HFFc6 (cell line): Measurements from ENCODE around the gene XXYLT1. TPM values are rescaled to one million over a fixed set of nuclear protein-coding genes. Genes with fewer than 3 reads are reported as not detected.

Source experiments
- DNase-seq: peaks from one replicate; pipeline ENCODE4 v3.0.0-alpha.2; 2018
- H3K27ac Mint-ChIP-seq: 2 replicates; pipeline ENCODE4 v1.8.0; 2020; ENCODE audit warnings: mild to moderate bottlenecking, mixed read lengths
- H3K27me3 Mint-ChIP-seq: 2 replicates; pipeline ENCODE4 v1.8.0; 2021; ENCODE audit warnings: mild to moderate bottlenecking, moderate library complexity, mixed read lengths; ENCODE audit not compliant: insufficient read depth
- H3K36me3 Mint-ChIP-seq: 2 replicates; pipeline ENCODE4 v1.8.0; 2021; ENCODE audit warnings: low read depth, mixed read lengths
- H3K4me1 Mint-ChIP-seq: 2 replicates; pipeline ENCODE4 v1.8.0; 2020; ENCODE audit warnings: low read depth, mixed read lengths
- H3K4me3 Mint-ChIP-seq: 2 replicates; pipeline ENCODE4 v1.8.0; 2020; ENCODE audit warnings: mild to moderate bottlenecking, moderate library complexity, mixed read lengths
- H3K9me3 Mint-ChIP-seq: 2 replicates; pipeline ENCODE4 v1.8.0; 2020; ENCODE audit warnings: mild to moderate bottlenecking, mixed read lengths
- total RNA-seq, 6 experiments: library from RNA; stranded (reverse); fragmentation: NEBNext Ultra II Directional; extraction: Animal tissue kit (Norgen Biotek cat#: 25700); gene quantifications; 2 replicates in 1 of 6; 3 replicates in 5 of 6; pipeline ENCODE4 v1.2.3, GENCODE V29; 2021
- TF ChIP-seq, protein P1 (sequence below): fragments of 200-600 bp; sonication (generic); IDR thresholded peaks from 2 replicates; pipeline ENCODE4 v1.5.0; 2021; ENCODE audit warnings: antibody characterized with exemption, mild to moderate bottlenecking

The XXYLT1 gene
- total RNA-seq, 6 experiments from 2014 or later, result 16.9 to 24.2 (median 18.3) TPM

DNA sequence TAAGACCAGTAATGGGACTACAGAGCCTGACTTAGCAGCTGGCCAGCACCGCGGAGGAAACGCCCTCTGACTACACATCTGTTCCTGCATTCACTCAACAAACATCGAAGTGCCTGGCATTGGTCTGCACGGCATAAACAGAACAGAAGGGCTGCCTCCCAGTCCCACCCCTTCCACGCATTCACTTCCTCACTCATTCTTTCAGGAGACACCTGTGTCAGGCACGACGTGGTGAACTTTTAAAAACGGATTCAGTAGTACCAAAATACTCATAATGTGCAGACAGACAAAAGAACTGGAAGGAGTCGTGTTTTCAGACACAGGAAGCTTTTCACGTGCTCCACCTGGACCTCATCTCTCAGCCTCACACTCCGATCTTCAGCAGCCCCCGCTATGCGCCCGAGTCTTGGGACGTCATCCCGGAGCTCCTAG lies 123.3 kb downstream of the XXYLT1 start:
- H3K36me3 Mint-ChIP-seq, result peaks cover 5% of the 10 kb centered on the region; the same call in 1 of the 2 replicates
- no peak for DNase-seq
- H3K4me3 Mint-ChIP-seq, result no peak overlapping the region
- H3K27me3 Mint-ChIP-seq, result peaks cover 4% of the 10 kb centered on the region; the same call in 1 of the 2 replicates
- TF ChIP-seq, protein P1, sequence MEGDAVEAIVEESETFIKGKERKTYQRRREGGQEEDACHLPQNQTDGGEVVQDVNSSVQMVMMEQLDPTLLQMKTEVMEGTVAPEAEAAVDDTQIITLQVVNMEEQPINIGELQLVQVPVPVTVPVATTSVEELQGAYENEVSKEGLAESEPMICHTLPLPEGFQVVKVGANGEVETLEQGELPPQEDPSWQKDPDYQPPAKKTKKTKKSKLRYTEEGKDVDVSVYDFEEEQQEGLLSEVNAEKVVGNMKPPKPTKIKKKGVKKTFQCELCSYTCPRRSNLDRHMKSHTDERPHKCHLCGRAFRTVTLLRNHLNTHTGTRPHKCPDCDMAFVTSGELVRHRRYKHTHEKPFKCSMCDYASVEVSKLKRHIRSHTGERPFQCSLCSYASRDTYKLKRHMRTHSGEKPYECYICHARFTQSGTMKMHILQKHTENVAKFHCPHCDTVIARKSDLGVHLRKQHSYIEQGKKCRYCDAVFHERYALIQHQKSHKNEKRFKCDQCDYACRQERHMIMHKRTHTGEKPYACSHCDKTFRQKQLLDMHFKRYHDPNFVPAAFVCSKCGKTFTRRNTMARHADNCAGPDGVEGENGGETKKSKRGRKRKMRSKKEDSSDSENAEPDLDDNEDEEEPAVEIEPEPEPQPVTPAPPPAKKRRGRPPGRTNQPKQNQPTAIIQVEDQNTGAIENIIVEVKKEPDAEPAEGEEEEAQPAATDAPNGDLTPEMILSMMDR, result no peak
- H3K27ac Mint-ChIP-seq, result no peak overlapping the region
- no peaks in the 10 kb centered on the region for H3K9me3 Mint-ChIP-seq
- H3K4me1 Mint-ChIP-seq, result peaks cover 47% of the 10 kb centered on the region

- peaks cover 4% of the 10 kb centered on the region; the same call in 1 of the 2 replicates for H3K27me3 Mint-ChIP-seq
- peaks cover 17% of the 10 kb centered on the region for H3K36me3 Mint-ChIP-seq
These were observed 124.8 kb downstream of the XXYLT1 start for GRCh38 chr3:195146131-195146530.

GRCh38 chr3:195145579-195145978 lies 125.4 kb downstream of the XXYLT1 start:
- Mint-ChIP-seq H3K4me3 (no peak overlapping the region), H3K9me3 (peaks cover 6% of the 10 kb centered on the region), H3K27me3 (peaks cover 4% of the 10 kb centered on the region; the same call in 1 of the 2 replicates), H3K36me3 (peaks cover 22% of the 10 kb centered on the region), H3K27ac (no peak overlapping the region), H3K4me1 (peaks cover 29% of the 10 kb centered on the region)
- TF ChIP-seq, protein P1, result no peak
- DNase-seq, result no peak

More at GRCh38 chr3:195146131-195146530, 124.8 kb downstream of the XXYLT1 start:
- no peak for DNase-seq
- Mint-ChIP-seq H3K4me3 (no peak overlapping the region), H3K27ac (no peak overlapping the region), H3K4me1 (peaks cover 34% of the 10 kb centered on the region), H3K9me3 (0 out of 2 replicates have a peak, but pooled peaks cover 4% of the 10 kb centered on the region)
- TF ChIP-seq, protein P1, result no peak

DNA sequence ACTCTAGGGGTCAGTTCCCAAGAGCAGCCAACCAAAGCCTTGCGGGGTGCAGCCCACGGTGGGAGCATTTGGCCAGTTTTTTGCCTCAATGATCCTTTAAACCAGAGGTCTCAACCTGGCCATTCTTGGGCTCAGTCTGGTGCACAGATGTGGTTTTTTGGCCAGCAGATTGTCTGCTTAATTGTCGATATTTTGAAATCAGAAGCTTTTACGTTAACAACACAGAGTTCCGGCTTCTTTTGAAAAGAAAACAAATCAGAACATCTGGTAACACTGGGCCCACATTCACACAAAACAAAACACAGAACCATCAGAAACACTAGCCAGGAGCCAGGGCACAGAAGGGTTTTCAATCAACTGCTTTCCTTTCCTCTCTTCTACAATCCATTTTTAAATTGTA lies 127.7 kb downstream of the XXYLT1 start:
- peaks cover 10% of the 10 kb centered on the region for H3K9me3 Mint-ChIP-seq
- H3K36me3 Mint-ChIP-seq, result peaks cover 27% of the 10 kb centered on the region
- peaks cover 4% of the 10 kb centered on the region; the same call in 1 of the 2 replicates for H3K27me3 Mint-ChIP-seq
- no peak for DNase-seq
- no peak overlapping the region for H3K4me3 Mint-ChIP-seq
- H3K4me1 Mint-ChIP-seq, result peaks cover 21% of the 10 kb centered on the region
- TF ChIP-seq, protein P1, result no peak
- H3K27ac Mint-ChIP-seq, result no peak overlapping the region

- H3K27me3 Mint-ChIP-seq, result peaks cover under 1% of the 10 kb centered on the region; the same call in 1 of the 2 replicates
- peaks cover 23% of the 10 kb centered on the region for H3K36me3 Mint-ChIP-seq
- DNase-seq, result no peak
- H3K27ac Mint-ChIP-seq, result no peak overlapping the region
- peaks cover 14% of the 10 kb centered on the region for H3K4me1 Mint-ChIP-seq
- H3K4me3 Mint-ChIP-seq, result no peak overlapping the region
- peaks cover 10% of the 10 kb centered on the region for H3K9me3 Mint-ChIP-seq
- TF ChIP-seq, protein P1, result no peak
These were observed 128.4 kb downstream of the XXYLT1 start for GRCh38 chr3:195142519-195142918.
